Measurements from ENCODE around the gene HOXB5. TPM values are rescaled to one million over a fixed set of nuclear protein-coding genes. Genes with fewer than 3 reads are reported as not detected.

HOXB5 gene
- total RNA-seq, 1 experiment from 2014 or later, result not detected

DNA sequence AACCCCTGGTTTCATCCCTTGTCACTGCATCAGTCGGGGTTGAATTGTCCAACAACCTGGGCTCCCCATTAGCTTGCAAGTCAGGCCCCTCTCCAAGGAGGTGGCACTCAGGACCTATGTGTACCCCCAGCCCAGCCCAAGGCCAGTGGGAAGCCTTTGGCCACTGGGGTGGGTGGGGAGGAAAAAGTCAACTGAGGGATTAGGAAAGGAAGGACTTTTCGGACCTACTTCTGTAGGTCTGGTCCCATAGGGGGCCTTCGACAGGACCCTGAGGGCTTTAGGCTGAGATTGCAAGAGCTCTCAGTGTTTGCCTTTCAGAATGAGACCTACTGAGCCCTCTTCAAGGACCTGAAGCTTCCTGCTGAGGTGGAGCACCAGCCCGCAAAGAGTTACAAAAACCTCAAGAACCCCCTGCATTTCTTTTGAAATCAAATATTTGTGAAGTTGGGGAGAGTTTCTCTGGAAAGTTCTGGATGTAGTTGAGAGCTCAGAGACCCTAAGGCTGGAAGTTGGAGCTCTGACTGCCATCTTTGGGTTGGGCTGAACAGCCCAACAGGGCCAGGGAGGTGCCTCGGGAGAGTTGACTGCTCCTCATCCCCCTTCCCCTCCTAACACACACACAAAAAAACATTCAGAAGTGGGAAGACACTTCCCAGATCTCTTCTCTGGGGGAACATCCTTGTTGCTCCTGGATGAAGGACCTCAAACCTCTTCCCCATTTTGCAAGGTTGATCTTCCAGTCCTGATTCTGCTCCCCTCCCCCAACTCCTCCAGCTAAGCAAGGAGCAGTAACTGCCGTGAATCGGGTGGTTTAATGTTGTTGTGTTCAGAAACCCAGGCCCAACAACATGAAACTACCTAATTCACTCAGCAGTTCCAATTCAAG is 38.4 kb upstream of the HOXB5 start:
- H3K9me3 ChIP-seq (ENCODE audit: control insufficient read depth, low read depth, low read length), result no peaks in the 10 kb centered on the region
- H2BK12ac ChIP-seq (ENCODE audit: insufficient read length, low read depth, low read length), result no peak overlapping the region
- H3K4ac ChIP-seq (ENCODE audit: low read depth, low read length), result no peak overlapping the region
- Mint-ChIP-seq H3K4me3 (no peak overlapping the region), H3K4me1 (peaks cover 2 to 7% of the 10 kb centered on the region in 2 experiments; a peak in 2 of 4 replicates), H3K36me3 (ENCODE audit: insufficient read depth in 1 of 3, low read depth in 3 of 3) (peaks cover 0 to 1% (median 0%) of the 10 kb centered on the region in 3 experiments; a peak in 2 of 7 replicates), H3K27ac (no peak overlapping the region), H3K9me3 (peaks cover 4 to 17% of the 10 kb centered on the region in 2 experiments), H3K27me3 (ENCODE audit: low read depth) (peaks cover 100% of the 10 kb centered on the region)
- H3K23ac ChIP-seq (ENCODE audit: insufficient read length, low read depth, low read length), result no peak overlapping the region
- no peaks in the 10 kb centered on the region for H4K20me1 ChIP-seq (ENCODE audit: control insufficient read depth, insufficient read depth, insufficient read length)
- no peak overlapping the region for H4K5ac ChIP-seq (ENCODE audit: insufficient read length, low read depth, low read length)
- H4K91ac ChIP-seq (ENCODE audit: insufficient read length, low read depth, low read length), result no peak overlapping the region
- peak; percentile 30 for DNase-seq
- H3K56ac ChIP-seq (ENCODE audit: insufficient read length, low read depth, low read length), result no peak overlapping the region
- H2BK120ac ChIP-seq (ENCODE audit: low read depth, low read length, poor library complexity, severe bottlenecking), result no peak overlapping the region
- no peak overlapping the region for H3T11ph ChIP-seq (ENCODE audit: low read length)
- H2BK20ac ChIP-seq (ENCODE audit: low read depth, low read length, poor library complexity, severe bottlenecking), result no peak overlapping the region
- no peaks in the 10 kb centered on the region; the same call in 1 of the 2 replicates for H3K79me2 ChIP-seq (ENCODE audit: insufficient read depth, low read length)
- H3K79me1 ChIP-seq (ENCODE audit: insufficient read depth, low read depth, low read length, poor library complexity, severe bottlenecking), result no peaks in the 10 kb centered on the region
- H3K27ac ChIP-seq (ENCODE audit: insufficient read length, low read depth, low read length), result no peak overlapping the region
- H2BK5ac ChIP-seq (ENCODE audit: insufficient read length, low read length), result no peak overlapping the region
- H3K14ac ChIP-seq (ENCODE audit: insufficient read depth, low read length), result no peak overlapping the region
- no peak overlapping the region for H3K9ac ChIP-seq (ENCODE audit: extremely low read depth, insufficient read length, low read length)
- no peaks in the 10 kb centered on the region for H3K23me2 ChIP-seq (ENCODE audit: insufficient read length, low read depth, low read length, poor library complexity, severe bottlenecking)
- WGBS (ENCODE audit: extremely low coverage, insufficient read length, low lambda C conversion rate), result no CpG with 5 or more reads among the region's 7 CpGs
- no peaks in the 10 kb centered on the region; the same call in 1 of the 2 replicates for H3K4me1 ChIP-seq (ENCODE audit: insufficient read depth, low read length)
- peaks cover 97% of the 10 kb centered on the region for H3K27me3 ChIP-seq (ENCODE audit: insufficient read depth, low read length)
- TF ChIP-seq, protein P1, sequence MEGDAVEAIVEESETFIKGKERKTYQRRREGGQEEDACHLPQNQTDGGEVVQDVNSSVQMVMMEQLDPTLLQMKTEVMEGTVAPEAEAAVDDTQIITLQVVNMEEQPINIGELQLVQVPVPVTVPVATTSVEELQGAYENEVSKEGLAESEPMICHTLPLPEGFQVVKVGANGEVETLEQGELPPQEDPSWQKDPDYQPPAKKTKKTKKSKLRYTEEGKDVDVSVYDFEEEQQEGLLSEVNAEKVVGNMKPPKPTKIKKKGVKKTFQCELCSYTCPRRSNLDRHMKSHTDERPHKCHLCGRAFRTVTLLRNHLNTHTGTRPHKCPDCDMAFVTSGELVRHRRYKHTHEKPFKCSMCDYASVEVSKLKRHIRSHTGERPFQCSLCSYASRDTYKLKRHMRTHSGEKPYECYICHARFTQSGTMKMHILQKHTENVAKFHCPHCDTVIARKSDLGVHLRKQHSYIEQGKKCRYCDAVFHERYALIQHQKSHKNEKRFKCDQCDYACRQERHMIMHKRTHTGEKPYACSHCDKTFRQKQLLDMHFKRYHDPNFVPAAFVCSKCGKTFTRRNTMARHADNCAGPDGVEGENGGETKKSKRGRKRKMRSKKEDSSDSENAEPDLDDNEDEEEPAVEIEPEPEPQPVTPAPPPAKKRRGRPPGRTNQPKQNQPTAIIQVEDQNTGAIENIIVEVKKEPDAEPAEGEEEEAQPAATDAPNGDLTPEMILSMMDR (conservative IDR thresholded peaks at IDR 0.05), result no peak
- H4K8ac ChIP-seq (replicated peaks; ENCODE audit: insufficient read length, low read depth, low read length), result no peak overlapping the region
- H2BK15ac ChIP-seq (ENCODE audit: low read depth, low read length), result no peak overlapping the region
- H3K18ac ChIP-seq (ENCODE audit: insufficient read length, low read depth, low read length), result no peak overlapping the region
- H2AK5ac ChIP-seq (ENCODE audit: insufficient read length, low read length), result no peak overlapping the region
- H2AFZ ChIP-seq (ENCODE audit: low read length), result no peak overlapping the region
- no peak overlapping the region for H3K4me2 ChIP-seq (ENCODE audit: insufficient read depth, insufficient read length, low read length)
